HG03432 (cell line): ENCODE results near the gene C1orf116.

Experiments used
- ATAC-seq: cut with Tn5 transposase; IDR thresholded peaks from one replicate; pipeline ENCODE4 v1.9.1; 2021; ENCODE audit warnings: mild to moderate bottlenecking, moderate library complexity; ENCODE audit not compliant: unreplicated experiment

C1orf116 gene

DNA sequence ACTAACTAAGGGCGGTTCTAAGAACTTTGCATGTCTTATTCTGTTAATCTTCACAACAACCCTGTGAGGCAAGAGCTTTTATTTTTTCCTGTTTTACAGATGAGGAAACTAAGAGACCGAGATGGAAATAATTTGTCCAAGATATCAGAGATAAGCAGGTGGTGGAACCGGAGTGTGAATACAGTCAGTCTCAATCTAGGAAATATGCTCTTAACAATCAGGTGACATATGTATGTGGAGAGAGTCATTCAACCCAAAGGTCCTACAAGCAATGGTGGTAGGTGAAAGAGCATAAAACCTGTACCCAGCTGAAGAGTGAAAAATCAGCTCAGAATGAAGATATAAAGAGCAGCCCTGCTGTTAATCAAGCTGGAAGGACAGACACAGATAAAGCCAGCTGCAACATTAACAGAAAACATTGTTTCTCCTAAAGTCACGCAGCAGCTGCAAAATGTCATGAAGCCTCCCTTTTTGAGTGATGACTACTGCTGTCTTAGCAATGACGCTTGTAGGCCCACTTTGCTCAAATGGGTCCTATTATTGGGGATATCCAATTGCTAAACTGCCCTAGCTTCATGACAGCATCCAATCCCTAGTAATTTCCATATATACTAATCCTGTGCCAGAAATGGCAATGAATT is 31.8 kb downstream of the C1orf116 start:
- no peak for ATAC-seq

DNA sequence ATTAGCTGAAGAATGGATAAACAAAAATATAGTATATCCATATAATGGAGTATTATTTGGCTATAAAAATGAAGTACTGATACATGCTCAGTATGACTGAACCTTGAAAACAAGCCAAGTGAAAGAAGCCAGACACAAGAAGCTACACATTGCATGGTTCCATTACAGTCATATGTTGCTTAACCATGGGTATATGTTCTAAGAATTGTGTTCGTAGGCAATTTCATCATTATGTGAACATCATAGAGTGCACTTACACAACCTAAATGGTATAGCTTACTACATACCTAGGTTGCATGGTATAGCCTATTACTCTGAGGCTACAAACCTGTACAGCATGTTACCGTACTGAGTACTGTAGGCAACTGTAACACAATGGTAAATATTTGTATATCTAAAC is 33.7 kb downstream of the C1orf116 start:
- no peak for ATAC-seq

- no peak for ATAC-seq
Observed at GRCh38 chr1:206992790-206993189, 39.8 kb downstream of the C1orf116 start.

GRCh38 chr1:206987873-206988272 is 44.7 kb downstream of the C1orf116 start:
- ATAC-seq = no peak

GRCh38 chr1:206986885-206987284 is 45.7 kb downstream of the C1orf116 start:
- ATAC-seq = no peak

DNA sequence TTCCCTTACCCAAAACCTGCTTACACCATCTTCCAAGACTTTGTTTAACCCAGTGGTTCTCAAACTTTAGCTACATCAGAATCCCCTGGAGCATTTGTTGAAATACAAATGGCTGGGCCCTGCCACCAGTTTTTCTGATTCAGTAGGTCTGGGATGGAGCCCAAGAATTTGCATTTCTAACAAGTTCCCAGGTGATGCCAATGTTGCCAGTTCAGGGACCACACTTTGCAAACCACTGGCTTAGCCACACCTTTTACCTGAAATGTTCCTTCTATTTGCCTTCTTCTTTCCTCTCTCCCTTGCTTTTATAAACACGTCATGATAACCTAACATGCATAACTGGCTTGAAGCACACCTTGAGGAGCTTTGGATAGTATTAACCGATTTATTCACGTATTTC is 46.2 kb downstream of the C1orf116 start:
- ATAC-seq = no peak

DNA sequence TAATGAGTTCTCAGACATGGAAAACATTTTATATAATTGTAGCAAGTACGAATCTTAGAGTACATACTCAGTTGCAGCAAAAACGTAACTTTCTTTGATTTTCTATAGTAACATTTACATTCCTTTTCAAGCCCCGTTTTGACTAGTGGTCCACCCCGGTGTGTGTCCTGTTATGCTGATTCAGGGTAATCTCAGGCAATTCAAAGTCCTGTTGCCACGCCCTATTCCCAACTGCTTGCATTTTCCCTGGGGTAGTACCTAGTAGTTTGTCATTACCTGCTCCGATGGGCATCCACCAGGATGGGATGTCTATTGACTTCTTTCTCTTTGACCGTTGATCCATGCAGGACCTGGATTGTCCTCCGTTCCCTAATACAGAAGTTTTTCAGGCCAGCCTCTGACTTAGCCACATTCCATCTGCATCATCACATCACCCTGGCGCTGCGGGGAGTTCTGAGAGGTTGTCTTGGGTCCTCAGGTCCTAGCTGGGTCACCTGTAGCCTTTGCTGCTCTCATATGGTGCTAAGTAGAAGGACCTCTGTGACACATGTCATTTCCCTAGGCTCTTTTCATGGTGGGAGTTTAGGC is 47.3 kb downstream of the C1orf116 start:
- ATAC-seq = no peak

DNA sequence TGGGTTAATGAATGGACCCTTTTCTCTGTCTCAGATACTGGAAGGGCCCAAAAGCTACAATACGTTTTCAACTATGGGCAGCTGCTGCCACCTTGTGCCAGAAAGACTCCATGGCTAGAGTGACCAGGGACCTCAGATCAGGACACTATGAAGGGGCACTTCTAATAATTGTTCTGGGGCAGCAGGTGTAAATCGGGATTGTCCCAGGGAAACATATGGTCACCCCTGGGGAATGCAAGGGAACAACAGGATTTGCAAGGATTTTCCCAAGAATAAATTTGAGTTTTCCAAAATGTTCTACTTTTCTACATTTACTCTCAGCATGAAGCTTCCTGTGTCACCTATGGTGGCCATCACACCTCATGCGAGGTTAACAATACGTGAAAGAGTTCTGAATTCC is 50.3 kb downstream of the C1orf116 start:
- peak; percentile 69 for ATAC-seq

DNA sequence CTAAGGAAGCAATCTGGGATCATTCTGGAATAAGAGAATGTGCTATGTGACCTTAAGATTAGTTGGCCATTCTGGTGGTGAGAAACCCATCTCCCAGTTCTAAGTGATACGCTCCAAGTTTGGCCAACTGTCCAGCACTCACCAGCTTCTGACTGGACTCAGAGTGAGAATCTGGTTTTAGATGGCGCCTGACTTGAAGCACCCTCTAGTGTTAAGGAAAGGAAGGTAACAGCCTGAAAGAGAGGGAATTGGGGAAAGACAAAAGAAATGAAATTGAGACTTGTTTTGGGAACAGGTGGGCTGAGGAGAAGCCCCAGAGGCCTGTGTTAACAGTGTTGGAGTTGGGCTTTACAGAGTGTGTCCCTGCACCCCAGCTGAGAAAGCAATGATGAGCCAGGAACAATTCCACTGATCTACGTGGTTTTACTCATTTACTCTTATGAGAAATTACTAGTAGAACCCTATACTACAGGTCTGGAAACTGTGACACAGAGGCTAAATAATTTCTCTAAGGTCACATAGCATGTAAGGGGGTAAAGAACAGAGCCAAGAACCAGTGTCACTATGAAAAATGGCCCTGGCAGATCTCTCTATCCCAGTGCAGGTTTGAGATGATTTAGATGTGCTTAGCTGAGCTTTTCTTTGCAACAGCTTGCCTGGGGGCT is 53.0 kb downstream of the C1orf116 start:
- no peak for ATAC-seq

DNA sequence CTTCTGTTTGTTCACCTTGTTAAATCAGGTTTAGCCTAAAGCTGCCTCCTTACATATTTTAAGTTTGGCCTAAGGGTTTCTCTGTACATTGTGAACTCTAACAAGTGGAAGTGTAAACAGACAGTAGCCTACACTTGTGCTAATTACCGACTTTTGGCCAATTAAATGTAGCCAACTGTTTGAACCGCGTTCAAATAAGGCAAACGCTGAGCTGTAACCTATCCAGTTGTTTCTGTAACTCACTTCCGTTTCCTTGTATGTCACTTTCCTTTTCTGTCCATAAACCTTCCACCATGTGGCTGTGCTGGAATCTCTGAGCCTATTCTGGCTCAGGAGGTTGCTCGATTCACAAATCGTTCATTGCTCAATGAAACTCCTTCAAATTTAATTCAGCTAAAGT is 54.3 kb downstream of the C1orf116 start:
- no peak for ATAC-seq

DNA sequence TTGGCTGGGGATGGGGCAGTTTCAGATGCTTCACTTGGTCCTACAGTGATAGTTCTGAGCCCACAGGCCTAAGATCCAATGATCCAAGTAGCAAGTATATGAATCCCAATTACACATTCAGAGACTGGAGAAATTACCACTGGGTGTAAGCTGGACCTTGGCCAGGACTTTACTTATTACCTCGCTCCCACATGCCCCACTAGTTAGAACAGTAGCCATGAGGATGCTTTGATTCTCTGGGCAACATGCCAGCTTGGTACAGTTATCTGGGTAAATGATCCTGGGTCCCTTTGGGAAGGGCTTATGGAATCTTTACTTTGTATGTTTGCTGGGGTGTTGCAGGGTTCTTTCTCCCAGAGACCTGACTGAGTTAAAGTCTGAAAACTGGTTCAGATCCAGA is 57.2 kb downstream of the C1orf116 start:
- no peak for ATAC-seq

GRCh38 chr1:206974140-206974539 is 58.4 kb downstream of the C1orf116 start:
- ATAC-seq = no peak

GRCh38 chr1:206972728-206973127 is 59.8 kb downstream of the C1orf116 start:
- ATAC-seq = no peak

DNA sequence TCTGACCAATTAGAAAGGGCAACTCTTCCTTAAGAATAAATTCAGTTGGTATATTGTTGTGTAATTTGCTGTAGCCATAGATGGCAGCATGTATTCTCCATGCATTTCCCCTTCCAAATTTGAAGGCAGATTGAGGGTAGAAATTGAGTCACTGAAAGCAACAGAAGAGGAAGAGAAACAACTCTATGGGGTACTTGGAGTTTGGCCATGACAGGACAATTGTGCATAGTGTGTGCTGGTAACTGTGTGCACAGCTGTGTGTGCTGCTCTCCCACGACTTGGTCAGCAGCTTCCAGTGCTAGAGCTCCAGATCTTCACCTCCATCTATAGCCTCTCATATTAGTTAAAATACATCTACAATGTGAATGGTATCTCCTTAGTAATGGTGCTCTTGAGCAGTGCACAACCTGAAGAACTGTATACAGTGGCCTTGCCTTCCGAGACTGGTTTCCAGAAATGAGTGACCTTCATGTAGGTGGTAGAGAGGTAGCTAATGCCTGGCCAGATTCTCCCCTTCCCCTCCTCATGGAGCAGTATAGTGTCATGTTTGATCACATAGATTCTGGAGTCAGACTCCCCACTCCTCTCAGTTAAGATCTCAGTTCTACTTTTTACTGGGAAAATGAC is 61.4 kb downstream of the C1orf116 start:
- peak; percentile 58 for ATAC-seq

DNA sequence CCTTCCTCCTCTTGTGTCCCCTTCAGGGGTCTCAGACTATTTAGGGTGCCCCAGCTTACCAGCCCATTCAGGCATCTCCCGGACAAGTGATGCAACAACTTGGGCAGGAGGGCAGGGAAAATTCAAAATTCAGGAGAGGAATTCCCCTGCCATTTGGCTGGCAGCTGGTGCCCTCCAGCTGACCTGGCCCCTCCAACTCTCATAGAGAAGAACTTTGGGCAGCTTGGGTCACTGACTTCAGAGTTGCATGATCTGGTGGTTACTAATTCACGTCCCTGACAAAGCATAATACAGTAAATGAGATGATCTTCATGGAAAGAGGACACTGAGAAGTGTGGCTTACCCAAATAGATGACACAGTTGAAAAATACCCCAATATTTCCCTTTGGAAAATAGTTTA is 62.1 kb downstream of the C1orf116 start, which contains the start of gene FCAMR:
Gene FCAMR (minus strand): TSS at position 15 of the 400 bp plus-strand sequence. CDS start 335 bp downstream, outside the sequence.
- ATAC-seq = no peak

GRCh38 chr1:206969090-206969489 is 63.5 kb downstream of the C1orf116 start:
- no peak for ATAC-seq
